HCT116 (cell line): Measurements from ENCODE around the gene AKR1A1. TPM values are rescaled to one million over a fixed set of nuclear protein-coding genes. Genes with fewer than 3 reads are reported as not detected.
A peak's percentile ranks its signal among the peaks of the same experiment; 100 is the strongest.

Source experiments
- ATAC-seq: fragments of 200-7000 bp; cut with Tn5 transposase; 2 replicates; pipeline ENCODE4 v1.9.1; 2020; ENCODE audit warnings: mild to moderate bottlenecking, moderate library complexity
- BruUV-seq: library from RNA; stranded (reverse); fragments of 400-500 nt; replicated peaks from 2 replicates; lab custom pipeline; 2021; lab: Mats Ljungman, UMichigan
- CTCF ChIA-PET: fragments of 300-600 bp; sonication (Branson Sonifier 250); formaldehyde crosslinking; loops from one replicate; lab custom pipeline; 2021; ENCODE audit warnings: antibody characterized with exemption; lab: Charles Lee
- POLR2A ChIA-PET: fragments of 300-600, 350-600 bp; sonication (Branson Sonifier 250); formaldehyde crosslinking; loops from one replicate; lab custom pipeline; 2021; ENCODE audit warnings: antibody characterized with exemption; lab: Charles Lee
- RAD21 ChIA-PET, 2 experiments: fragments of 300-600 bp; sonication (Branson Sonifier 250); formaldehyde crosslinking; loops; one replicate each; lab custom pipeline; 2023; ENCODE audit warnings: low total read pairs in 2 of 2; ENCODE audit not compliant: uncharacterized antibody in 2 of 2, unreplicated experiment in 2 of 2, low non-redundant PET in 1 of 2; lab: Charles Lee
- DNase-seq: peaks from one replicate; pipeline ENCODE4 v3.0.0-alpha.2; 2010; ENCODE audit warnings: low read depth, low spot score
- H2AFZ ChIP-seq: fragments of 200-600 bp; shearing (Covaris generic), sonication (generic); 2 replicates; pipeline ENCODE4 v1.6.1; 2017; ENCODE audit warnings: low read depth, mixed run types, mixed read lengths, antibody characterized with exemption, low read length; ENCODE audit not compliant: poor library complexity, severe bottlenecking
- H3K27ac ChIP-seq: 2 replicates; pipeline ENCODE4 v1.5.1; 2012; ENCODE audit warnings: low read depth, low read length
- H3K27me3 ChIP-seq: fragments of 200-600 bp; sonication (generic); 2 replicates; pipeline ENCODE4 v1.6.1; 2016; ENCODE audit warnings: mixed run types, low read length, mixed read lengths; ENCODE audit not compliant: insufficient read depth
- H3K36me3 ChIP-seq, 2 experiments: fragments of 200-500 bp in 1 of 2; fragments of 200-600 bp in 1 of 2; sonication (Bioruptor generic) in 1 of 2; sonication (generic) in 1 of 2; 2 replicates each; pipeline versions ENCODE4 v1.5.1 to v1.6.1; 2014 to 2016; ENCODE audit warnings: low read length in 2 of 2, inconsistent platforms in 1 of 2, mixed read lengths in 1 of 2, mixed run types in 1 of 2; ENCODE audit not compliant: insufficient read depth in 2 of 2, control insufficient read depth in 1 of 2
- H3K4me1 ChIP-seq, 2 experiments: fragments of 200-600 bp in 1 of 2; sonication (generic) in 1 of 2; 2 replicates each; pipeline versions ENCODE4 v1.5.1 to v1.6.1; 2012 to 2017; ENCODE audit warnings: low read length in 2 of 2, inconsistent platforms in 1 of 2, mild to moderate bottlenecking in 1 of 2, mixed read lengths in 1 of 2, mixed run types in 1 of 2, moderate library complexity in 1 of 2; ENCODE audit not compliant: insufficient read depth in 2 of 2, control insufficient read depth in 1 of 2
- H3K4me2 ChIP-seq: fragments of 200-600 bp; sonication (generic); 2 replicates; pipeline ENCODE4 v1.6.1; 2017; ENCODE audit warnings: mixed run types, low read length, mixed read lengths
- H3K4me3 ChIP-seq, 2 experiments: fragments of 200-600 bp in 1 of 2; sonication (generic) in 1 of 2; replicated peaks in 1 of 2; 2 replicates each; pipeline ENCODE4 v1.5.1; 2011 to 2016; ENCODE audit warnings: low read length in 2 of 2, control low read depth in 1 of 2, low read depth in 1 of 2, mild to moderate bottlenecking in 1 of 2, mixed read lengths in 1 of 2, mixed run types in 1 of 2
- H3K79me2 ChIP-seq: fragments of 200-600 bp; sonication (generic); 2 replicates; pipeline ENCODE4 v1.6.1; 2017; ENCODE audit warnings: mild to moderate bottlenecking, mixed run types, low read length, moderate library complexity, mixed read lengths; ENCODE audit not compliant: insufficient read depth
- H3K9ac ChIP-seq: fragments of 200-600 bp; sonication (generic); 2 replicates; pipeline ENCODE4 v1.6.1; 2016; ENCODE audit warnings: low read length, mixed read lengths
- H3K9me2 ChIP-seq: fragments of 200-600 bp; sonication (generic), shearing (Covaris generic); 2 replicates; pipeline ENCODE4 v1.6.1; 2017; ENCODE audit warnings: mixed run types, mild to moderate bottlenecking, moderate library complexity; ENCODE audit not compliant: insufficient read depth
- H3K9me3 ChIP-seq, 2 experiments: fragments of 200-500 bp in 1 of 2; fragments of 200-600 bp in 1 of 2; sonication (Bioruptor generic) in 1 of 2; sonication (generic) in 1 of 2; 2 replicates each; pipeline ENCODE4 v1.6.1; 2014 to 2017; ENCODE audit warnings: low read length in 2 of 2, mixed read lengths in 2 of 2, inconsistent platforms in 1 of 2, low read depth in 1 of 2, mild to moderate bottlenecking in 1 of 2, mixed run types in 1 of 2, moderate library complexity in 1 of 2; ENCODE audit not compliant: control insufficient read depth in 1 of 2, insufficient read depth in 1 of 2
- H4K20me1 ChIP-seq: fragments of 200-600 bp; sonication (generic), shearing (Covaris generic); 2 replicates; pipeline ENCODE4 v1.6.1; 2017; ENCODE audit warnings: mixed run types, mild to moderate bottlenecking, moderate library complexity; ENCODE audit not compliant: insufficient read depth
- CBX3 ChIP-seq: IDR thresholded peaks from 2 replicates; pipeline ENCODE4 v1.6.1; 2012; ENCODE audit warnings: low read depth
- CEBPB ChIP-seq: IDR thresholded peaks from 2 replicates; pipeline ENCODE4 v1.6.1; 2012; ENCODE audit warnings: low read depth
- EZH2 ChIP-seq: fragments of 200-600 bp; sonication (generic); IDR thresholded peaks from 2 replicates; pipeline ENCODE4 v1.6.1; 2017; ENCODE audit warnings: antibody characterized with exemption, mixed run types
- JUND ChIP-seq: IDR thresholded peaks from 2 replicates; pipeline ENCODE4 v1.6.1; 2012
- MAX ChIP-seq: IDR thresholded peaks from 2 replicates; pipeline ENCODE4 v1.6.1; 2012
- POLR2A ChIP-seq: IDR thresholded peaks from 2 replicates; pipeline ENCODE4 v1.7.0; 2011; ENCODE audit warnings: borderline replicate concordance; ENCODE audit not compliant: insufficient read depth, insufficient read length; ENCODE audit errors: extremely low read depth
- RAD21 ChIP-seq: IDR thresholded peaks from 2 replicates; pipeline ENCODE4 v1.6.1; 2012; ENCODE audit warnings: low read depth, mild to moderate bottlenecking
- SP1 ChIP-seq: IDR thresholded peaks from 2 replicates; pipeline ENCODE4 v1.6.1; 2012; ENCODE audit warnings: low read depth
- TCF7L2 ChIP-seq: IDR thresholded peaks from 2 replicates; pipeline ENCODE4 v1.7.0; 2011; ENCODE audit warnings: borderline replicate concordance, inconsistent platforms; ENCODE audit not compliant: insufficient read depth, insufficient read length; ENCODE audit errors: extremely low read depth
- intact Hi-C: fragments of 100-400 bp; cut with micrococcal nuclease; formaldehyde crosslinking; loops from 2 replicates; pipeline ENCODE4 v1.10.0; 2022
- total RNA-seq: library from RNA; stranded (reverse); gene quantifications from one replicate; pipeline ENCODE4 v1.2.1, GENCODE V29; 2021; ENCODE audit not compliant: unreplicated experiment
- TF ChIP-seq, protein P1 (sequence below), 3 experiments: fragments of 200-600 bp in 1 of 3; sonication (generic) in 1 of 3; IDR thresholded peaks in 2 of 3; conservative IDR thresholded peaks in 1 of 3; 2 replicates each; pipeline ENCODE4 v1.5.1; 2012 to 2017; ENCODE audit warnings: low read depth in 2 of 3, low read length in 2 of 3, antibody characterized with exemption in 1 of 3, borderline replicate concordance in 1 of 3, control low read depth in 1 of 3, mild to moderate bottlenecking in 1 of 3, mixed read lengths in 1 of 3, mixed run types in 1 of 3, moderate library complexity in 1 of 3; ENCODE audit not compliant: insufficient read depth in 1 of 3
- TF ChIP-seq, protein P2 (sequence below): IDR thresholded peaks from 2 replicates; pipeline ENCODE4 v1.6.1; 2011; ENCODE audit warnings: mild to moderate bottlenecking, low read length, moderate library complexity; ENCODE audit not compliant: insufficient replicate concordance; ENCODE audit errors: extremely low read depth

AKR1A1 gene
- total RNA-seq, 1 experiment from 2014 or later: 199 TPM

DNA sequence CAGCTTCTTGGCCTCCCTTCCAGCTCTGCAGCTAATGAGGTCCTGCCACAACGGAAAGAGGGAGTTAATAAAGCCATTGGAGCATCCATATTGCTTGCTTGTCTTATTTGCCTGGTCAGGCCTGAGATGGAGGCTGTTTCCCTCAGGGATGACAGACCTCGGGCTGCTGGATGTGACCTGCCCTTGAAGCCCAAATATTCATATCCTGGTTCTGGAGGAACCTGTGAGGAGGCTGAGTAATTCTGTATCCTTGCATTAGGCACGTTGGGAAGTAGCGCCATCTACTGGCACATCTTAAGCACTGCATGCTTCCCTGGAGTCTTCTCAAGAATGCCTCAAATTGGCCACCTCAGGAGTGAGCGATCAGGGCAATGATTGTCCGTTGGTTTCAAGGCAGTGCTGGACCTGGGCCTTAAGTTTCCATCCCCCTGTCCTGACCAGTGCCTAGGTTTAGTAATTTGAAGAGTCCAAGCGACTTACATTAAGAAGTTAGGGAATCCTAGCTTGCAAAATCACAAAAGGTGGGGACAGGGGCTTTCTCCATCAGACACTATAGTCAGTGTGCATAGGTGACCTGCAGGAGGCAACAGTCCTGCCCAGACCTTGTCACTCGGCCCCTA, 19.4 kb downstream of the AKR1A1 start:
- Histone ChIP-seq H4K20me1 (no peaks in the 10 kb centered on the region), H3K4me2 (no peak overlapping the region), H3K4me1 (no peaks in the 10 kb centered on the region), H2AFZ (no peak overlapping the region), H3K9me2 (no peaks in the 10 kb centered on the region), H3K9ac (no peak overlapping the region), H3K79me2 (peaks cover 3% of the 10 kb centered on the region; the same call in 1 of the 2 replicates), H3K27ac (no peak overlapping the region), H3K27me3 (no peaks in the 10 kb centered on the region), H3K4me3 (no peak overlapping the region), H3K9me3 (no peaks in the 10 kb centered on the region), H3K36me3 (peaks cover 21 to 27% of the 10 kb centered on the region in 2 experiments)
- ATAC-seq (peak; percentile 87), DNase-seq (peak; percentile 48)
- BruUV-seq: no TSS peak
- ChIA-PET CTCF (interaction anchor here (0.6 to 4.0 kb wide), 6 partner anchors 13 to 556 kb away, joined by 3 to 28 read pairs (median 4); no protein-coding TSS in a partner anchor), RAD21 (interaction anchor here (0.8 to 1.0 kb wide), 2 partner anchors 57 to 70 kb away, joined by 3 to 4 read pairs; partner anchors contain the start of gene MMACHC (in 1 of the 2)), POLR2A (interaction anchor here (0.6 to 1.0 kb wide), 2 partner anchors 13 to 60 kb away, joined by 3 to 5 read pairs; no protein-coding TSS in a partner anchor)
- TF ChIP-seq RAD21 (peak; percentile 94), JUND (no peak; the same call in 1 of the 2 replicates)
- TF ChIP-seq, protein P1, sequence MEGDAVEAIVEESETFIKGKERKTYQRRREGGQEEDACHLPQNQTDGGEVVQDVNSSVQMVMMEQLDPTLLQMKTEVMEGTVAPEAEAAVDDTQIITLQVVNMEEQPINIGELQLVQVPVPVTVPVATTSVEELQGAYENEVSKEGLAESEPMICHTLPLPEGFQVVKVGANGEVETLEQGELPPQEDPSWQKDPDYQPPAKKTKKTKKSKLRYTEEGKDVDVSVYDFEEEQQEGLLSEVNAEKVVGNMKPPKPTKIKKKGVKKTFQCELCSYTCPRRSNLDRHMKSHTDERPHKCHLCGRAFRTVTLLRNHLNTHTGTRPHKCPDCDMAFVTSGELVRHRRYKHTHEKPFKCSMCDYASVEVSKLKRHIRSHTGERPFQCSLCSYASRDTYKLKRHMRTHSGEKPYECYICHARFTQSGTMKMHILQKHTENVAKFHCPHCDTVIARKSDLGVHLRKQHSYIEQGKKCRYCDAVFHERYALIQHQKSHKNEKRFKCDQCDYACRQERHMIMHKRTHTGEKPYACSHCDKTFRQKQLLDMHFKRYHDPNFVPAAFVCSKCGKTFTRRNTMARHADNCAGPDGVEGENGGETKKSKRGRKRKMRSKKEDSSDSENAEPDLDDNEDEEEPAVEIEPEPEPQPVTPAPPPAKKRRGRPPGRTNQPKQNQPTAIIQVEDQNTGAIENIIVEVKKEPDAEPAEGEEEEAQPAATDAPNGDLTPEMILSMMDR (IDR thresholded peaks at IDR 0.05 in 2 of 3, conservative IDR thresholded peaks at IDR 0.05 in 1 of 3; ENCODE audit: borderline replicate concordance in 1 of 3, insufficient read depth in 1 of 3, low read depth in 2 of 3, low read length in 2 of 3): peak; percentile 78 to 98 (median 98)
- intact Hi-C loops: loop anchor here (1.0 to 5.0 kb wide), 7 partner anchors 47 to 783 kb away; partner anchors contain the start of genes BEST4, MUTYH and TOE1

GRCh38 chr1:45570631-45571030, 20.0 kb downstream of the AKR1A1 start:
- no TSS peak for BruUV-seq
- ChIA-PET RAD21 (no interaction called here), CTCF (interaction anchor here (0.9 to 4.0 kb wide), 3 partner anchors 13 to 556 kb away, joined by 3 to 28 read pairs (median 4); no protein-coding TSS in a partner anchor), POLR2A (no interaction called here)
- no peak for ATAC-seq
- H3K9me2 ChIP-seq: no peaks in the 10 kb centered on the region
- peaks cover 21 to 27% of the 10 kb centered on the region in 2 experiments for H3K36me3 ChIP-seq
- H2AFZ ChIP-seq: no peak overlapping the region
- H3K9me3 ChIP-seq: no peaks in the 10 kb centered on the region
- no peaks in the 10 kb centered on the region for H3K4me1 ChIP-seq
- no peak for DNase-seq
- intact Hi-C loops: loop anchor here (1.0 to 5.0 kb wide), 7 partner anchors 48 to 783 kb away; partner anchors contain the start of genes BEST4, MUTYH and TOE1
- no peaks in the 10 kb centered on the region for H4K20me1 ChIP-seq
- peaks cover 3% of the 10 kb centered on the region; the same call in 1 of the 2 replicates for H3K79me2 ChIP-seq
- no peaks in the 10 kb centered on the region for H3K27me3 ChIP-seq
- H3K4me2 ChIP-seq: no peak overlapping the region
- no peak overlapping the region for H3K27ac ChIP-seq
- no peak overlapping the region for H3K9ac ChIP-seq
- H3K4me3 ChIP-seq: no peak overlapping the region
- TF ChIP-seq MAX (no peak), EZH2 (no peak), POLR2A (no peak), CBX3 (no peak), CEBPB (no peak), SP1 (no peak), TCF7L2 (no peak)
- TF ChIP-seq, protein P2, sequence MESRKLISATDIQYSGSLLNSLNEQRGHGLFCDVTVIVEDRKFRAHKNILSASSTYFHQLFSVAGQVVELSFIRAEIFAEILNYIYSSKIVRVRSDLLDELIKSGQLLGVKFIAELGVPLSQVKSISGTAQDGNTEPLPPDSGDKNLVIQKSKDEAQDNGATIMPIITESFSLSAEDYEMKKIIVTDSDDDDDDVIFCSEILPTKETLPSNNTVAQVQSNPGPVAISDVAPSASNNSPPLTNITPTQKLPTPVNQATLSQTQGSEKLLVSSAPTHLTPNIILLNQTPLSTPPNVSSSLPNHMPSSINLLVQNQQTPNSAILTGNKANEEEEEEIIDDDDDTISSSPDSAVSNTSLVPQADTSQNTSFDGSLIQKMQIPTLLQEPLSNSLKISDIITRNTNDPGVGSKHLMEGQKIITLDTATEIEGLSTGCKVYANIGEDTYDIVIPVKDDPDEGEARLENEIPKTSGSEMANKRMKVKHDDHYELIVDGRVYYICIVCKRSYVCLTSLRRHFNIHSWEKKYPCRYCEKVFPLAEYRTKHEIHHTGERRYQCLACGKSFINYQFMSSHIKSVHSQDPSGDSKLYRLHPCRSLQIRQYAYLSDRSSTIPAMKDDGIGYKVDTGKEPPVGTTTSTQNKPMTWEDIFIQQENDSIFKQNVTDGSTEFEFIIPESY: no peak
